HepG2 (cell line): ENCODE data around the gene ECM1. TPM values are rescaled to one million over a fixed set of nuclear protein-coding genes. Genes with fewer than 3 reads are reported as not detected.

Source experiments
- ARID5B ChIP-seq: IDR thresholded peaks from 2 replicates; pipeline ENCODE4 v1.4.0; 2020; ENCODE audit warnings: mild to moderate bottlenecking, missing genetic modification reagents
- EEA1 ChIP-seq: sonication (generic); formaldehyde crosslinking; IDR thresholded peaks from 2 replicates; pipeline ENCODE4 v1.5.1; 2020; ENCODE audit warnings: mild to moderate bottlenecking, missing genetic modification reagents, borderline replicate concordance
- FUBP1 ChIP-seq: sonication (generic); formaldehyde crosslinking; IDR thresholded peaks from 2 replicates; pipeline ENCODE4 v1.5.1; 2020; ENCODE audit warnings: missing genetic modification reagents, mild to moderate bottlenecking, borderline replicate concordance
- GATAD1 ChIP-seq: IDR thresholded peaks from 2 replicates; pipeline ENCODE4 v1.6.1; 2016; ENCODE audit warnings: missing genetic modification reagents, missing compliant biosample characterization
- ZNF354B ChIP-seq: sonication (generic); formaldehyde crosslinking; IDR thresholded peaks from 2 replicates; pipeline ENCODE4 v1.8.0; 2022; ENCODE audit warnings: mild to moderate bottlenecking, missing genetic modification reagents
- ZNF713 ChIP-seq: sonication (generic); formaldehyde crosslinking; IDR thresholded peaks from 2 replicates; pipeline ENCODE4 v1.4.0; 2020; ENCODE audit warnings: mild to moderate bottlenecking, missing genetic modification reagents
- ZNF772 ChIP-seq: sonication (generic); formaldehyde crosslinking; IDR thresholded peaks from 2 replicates; pipeline ENCODE4 v1.5.0; 2020; ENCODE audit warnings: mild to moderate bottlenecking, missing genetic modification reagents
- polyA plus RNA-seq, 8 experiments: library from polyadenylated mRNA; depleted of rRNA in 3 of 8; stranded (reverse) in 7 of 8; unstranded in 1 of 8; fragments of >200 nt; fragmentation: Illumina TruSeq in 4 of 8; extraction: Trizol in 4 of 8; gene quantifications; 2 replicates each; pipeline versions ENCODE4 v1.2.1 to v1.2.3, GENCODE V29; 2011 to 2016; ENCODE audit warnings: low read depth in 4 of 8, missing spikeins in 1 of 8, mixed read lengths in 1 of 8; ENCODE audit not compliant: insufficient read depth in 1 of 8
- total RNA-seq, 5 experiments: library from RNA; depleted of rRNA; stranded (reverse); fragments of >200 nt; fragmentation: Illumina TruSeq; extraction: Trizol; gene quantifications; 2 replicates each; pipeline ENCODE4 v1.2.3, GENCODE V29; 2016; ENCODE audit warnings: low read depth in 1 of 5
- TF ChIP-seq, protein P1 (sequence below): sonication (generic); formaldehyde crosslinking; IDR thresholded peaks from 2 replicates; pipeline ENCODE4 v1.4.0; 2020; ENCODE audit warnings: missing genetic modification reagents, borderline replicate concordance
- TF ChIP-seq, protein P2 (sequence below): sonication (generic); formaldehyde crosslinking; conservative IDR thresholded peaks from 2 replicates; pipeline ENCODE4 v1.8.0; 2022; ENCODE audit warnings: mild to moderate bottlenecking, moderate library complexity, missing genetic modification reagents

ECM1 gene
- total and polyA plus RNA-seq, 2 of the 13 experiments (the other 11 are each of a cell fraction or from before 2014, with no cell fraction given) = 0.42 to 1.0 TPM

DNA sequence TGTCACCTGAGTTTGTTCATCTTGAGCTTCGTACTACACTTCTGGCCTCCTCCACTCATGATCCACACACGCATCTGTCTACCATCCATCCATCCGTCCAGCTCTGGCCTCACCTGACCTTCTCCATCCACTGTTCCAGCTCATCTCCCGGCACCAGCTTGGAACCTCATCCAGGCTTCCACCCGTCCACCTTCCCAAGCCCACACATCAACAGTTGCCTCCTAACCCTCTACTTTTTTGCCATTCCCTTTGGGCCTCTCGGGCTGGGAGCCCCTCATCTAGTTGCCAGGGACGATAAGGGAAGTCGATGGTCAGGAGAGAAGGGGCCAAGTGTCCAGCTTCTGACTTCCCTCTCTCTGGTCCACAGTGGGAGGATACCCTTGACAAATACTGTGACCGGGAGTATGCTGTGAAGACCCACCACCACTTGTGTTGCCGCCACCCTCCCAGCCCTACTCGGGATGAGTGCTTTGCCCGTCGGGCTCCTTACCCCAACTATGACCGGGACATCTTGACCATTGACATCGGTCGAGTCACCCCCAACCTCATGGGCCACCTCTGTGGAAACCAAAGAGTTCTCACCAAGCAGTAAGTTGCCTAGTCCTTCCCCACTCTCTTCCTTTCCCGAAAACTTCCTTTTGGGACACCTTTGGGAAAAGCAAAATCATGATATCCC lies 4.2 kb downstream of the ECM1 start (continued):
- TF ChIP-seq, protein P1, sequence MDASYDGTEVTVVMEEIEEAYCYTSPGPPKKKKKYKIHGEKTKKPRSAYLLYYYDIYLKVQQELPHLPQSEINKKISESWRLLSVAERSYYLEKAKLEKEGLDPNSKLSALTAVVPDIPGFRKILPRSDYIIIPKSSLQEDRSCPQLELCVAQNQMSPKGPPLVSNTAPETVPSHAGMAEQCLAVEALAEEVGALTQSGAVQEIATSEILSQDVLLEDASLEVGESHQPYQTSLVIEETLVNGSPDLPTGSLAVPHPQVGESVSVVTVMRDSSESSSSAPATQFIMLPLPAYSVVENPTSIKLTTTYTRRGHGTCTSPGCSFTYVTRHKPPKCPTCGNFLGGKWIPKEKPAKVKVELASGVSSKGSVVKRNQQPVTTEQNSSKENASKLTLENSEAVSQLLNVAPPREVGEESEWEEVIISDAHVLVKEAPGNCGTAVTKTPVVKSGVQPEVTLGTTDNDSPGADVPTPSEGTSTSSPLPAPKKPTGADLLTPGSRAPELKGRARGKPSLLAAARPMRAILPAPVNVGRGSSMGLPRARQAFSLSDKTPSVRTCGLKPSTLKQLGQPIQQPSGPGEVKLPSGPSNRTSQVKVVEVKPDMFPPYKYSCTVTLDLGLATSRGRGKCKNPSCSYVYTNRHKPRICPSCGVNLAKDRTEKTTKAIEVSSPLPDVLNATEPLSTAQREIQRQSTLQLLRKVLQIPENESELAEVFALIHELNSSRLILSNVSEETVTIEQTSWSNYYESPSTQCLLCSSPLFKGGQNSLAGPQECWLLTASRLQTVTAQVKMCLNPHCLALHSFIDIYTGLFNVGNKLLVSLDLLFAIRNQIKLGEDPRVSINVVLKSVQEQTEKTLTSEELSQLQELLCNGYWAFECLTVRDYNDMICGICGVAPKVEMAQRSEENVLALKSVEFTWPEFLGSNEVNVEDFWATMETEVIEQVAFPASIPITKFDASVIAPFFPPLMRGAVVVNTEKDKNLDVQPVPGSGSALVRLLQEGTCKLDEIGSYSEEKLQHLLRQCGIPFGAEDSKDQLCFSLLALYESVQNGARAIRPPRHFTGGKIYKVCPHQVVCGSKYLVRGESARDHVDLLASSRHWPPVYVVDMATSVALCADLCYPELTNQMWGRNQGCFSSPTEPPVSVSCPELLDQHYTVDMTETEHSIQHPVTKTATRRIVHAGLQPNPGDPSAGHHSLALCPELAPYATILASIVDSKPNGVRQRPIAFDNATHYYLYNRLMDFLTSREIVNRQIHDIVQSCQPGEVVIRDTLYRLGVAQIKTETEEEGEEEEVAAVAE (CRISPR knock-in tag) = no peak
- TF ChIP-seq GATAD1 = no peak
- no peak for TF ChIP-seq FUBP1 (CRISPR knock-in tag)
- TF ChIP-seq, protein P2, sequence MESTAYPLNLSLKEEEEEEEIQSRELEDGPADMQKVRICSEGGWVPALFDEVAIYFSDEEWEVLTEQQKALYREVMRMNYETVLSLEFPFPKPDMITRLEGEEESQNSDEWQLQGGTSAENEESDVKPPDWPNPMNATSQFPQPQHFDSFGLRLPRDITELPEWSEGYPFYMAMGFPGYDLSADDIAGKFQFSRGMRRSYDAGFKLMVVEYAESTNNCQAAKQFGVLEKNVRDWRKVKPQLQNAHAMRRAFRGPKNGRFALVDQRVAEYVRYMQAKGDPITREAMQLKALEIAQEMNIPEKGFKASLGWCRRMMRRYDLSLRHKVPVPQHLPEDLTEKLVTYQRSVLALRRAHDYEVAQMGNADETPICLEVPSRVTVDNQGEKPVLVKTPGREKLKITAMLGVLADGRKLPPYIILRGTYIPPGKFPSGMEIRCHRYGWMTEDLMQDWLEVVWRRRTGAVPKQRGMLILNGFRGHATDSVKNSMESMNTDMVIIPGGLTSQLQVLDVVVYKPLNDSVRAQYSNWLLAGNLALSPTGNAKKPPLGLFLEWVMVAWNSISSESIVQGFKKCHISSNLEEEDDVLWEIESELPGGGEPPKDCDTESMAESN (CRISPR knock-in tag) = no peak
- no peak for TF ChIP-seq ZNF354B
- no peak for TF ChIP-seq EEA1
- TF ChIP-seq ZNF713 = no peak
- no peak for TF ChIP-seq ZNF772 (CRISPR knock-in tag)
- TF ChIP-seq ARID5B (CRISPR knock-in tag) = no peak
- TF ChIP-seq, all 625 proteins: peak for 0
